UCSD-AML1 (cell line): ENCODE measurements around the gene PDE9A.

Source experiments
- DNase-seq: peaks from one replicate; lab custom pipeline; 2025; ENCODE audit not compliant: unreplicated experiment; lab: John Stamatoyannopoulos, UW

The PDE9A gene

DNA sequence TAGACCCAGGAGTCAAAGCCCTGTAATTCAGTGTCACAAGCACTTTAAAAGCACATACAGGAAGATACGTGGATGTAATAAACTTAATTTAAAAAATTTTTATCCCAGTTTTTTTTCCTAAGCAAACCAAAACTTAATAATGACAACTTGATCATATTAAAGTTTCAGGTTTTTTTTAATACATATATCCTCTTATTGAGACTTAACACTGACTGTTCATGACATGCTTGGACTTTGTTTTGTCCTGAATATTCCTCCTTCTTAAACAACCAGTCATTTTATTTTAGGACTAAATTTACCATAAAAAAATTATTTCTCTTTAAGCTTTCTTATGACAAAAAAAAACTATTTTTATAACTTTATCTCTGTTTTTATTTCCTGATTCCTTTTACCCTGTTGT lies 161.8 kb downstream of the PDE9A start:
- DNase-seq = no peak

- DNase-seq = peak; percentile 59
These were observed 164.9 kb downstream of the PDE9A start for GRCh38 chr21:42818328-42818749.

- DNase-seq = no peak
These were observed 166.6 kb downstream of the PDE9A start for GRCh38 chr21:42819861-42820615.

GRCh38 chr21:42820616-42821465 lies 167.4 kb downstream of the PDE9A start:
- no peak for DNase-seq
